GM18861 (cell line): ENCODE data around the gene SYNJ2.

Source experiments
- ATAC-seq: cut with Tn5 transposase; IDR thresholded peaks from one replicate; pipeline ENCODE4 v1.9.1; 2021; ENCODE audit not compliant: unreplicated experiment

SYNJ2 gene

DNA sequence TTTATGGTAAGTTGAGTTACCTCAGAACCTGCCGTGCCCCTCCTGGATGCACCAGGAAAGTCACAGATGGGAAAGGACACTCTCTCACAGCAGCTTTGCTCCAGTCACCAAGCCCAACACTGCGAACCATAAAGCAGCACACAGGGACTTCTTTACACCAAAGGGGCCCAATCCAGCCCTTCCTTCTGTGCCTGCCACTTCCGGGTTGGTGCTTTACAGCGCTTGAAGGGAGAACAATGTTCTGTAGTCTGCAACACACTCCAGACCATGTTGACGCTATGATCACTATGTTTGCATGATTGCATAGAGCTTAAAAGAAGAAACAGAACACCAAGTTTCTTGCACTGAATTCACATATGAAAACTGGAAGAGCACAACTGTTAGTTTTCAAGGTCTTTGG lies 129.3 kb downstream of the SYNJ2 start:
- no peak for ATAC-seq

DNA sequence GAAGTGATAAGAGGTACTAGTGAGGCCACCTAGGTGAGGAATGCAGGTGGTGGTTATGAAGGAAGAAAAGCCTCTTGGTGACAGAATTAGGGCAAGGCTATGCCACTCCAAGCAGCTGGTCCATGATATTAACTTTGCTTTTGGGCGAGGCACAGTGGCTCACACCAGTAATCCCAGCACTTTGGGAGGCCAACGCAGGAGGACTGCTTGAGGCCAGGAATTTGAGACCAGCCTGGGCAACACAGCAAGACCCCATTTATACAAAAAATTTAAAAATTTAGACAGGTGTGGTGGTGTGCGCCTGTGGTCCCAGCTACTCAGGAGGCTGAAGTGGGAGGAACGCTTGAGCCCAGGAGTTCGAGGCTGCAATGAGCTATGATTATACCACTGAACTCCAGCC lies 130.3 kb downstream of the SYNJ2 start:
- no peak for ATAC-seq

DNA sequence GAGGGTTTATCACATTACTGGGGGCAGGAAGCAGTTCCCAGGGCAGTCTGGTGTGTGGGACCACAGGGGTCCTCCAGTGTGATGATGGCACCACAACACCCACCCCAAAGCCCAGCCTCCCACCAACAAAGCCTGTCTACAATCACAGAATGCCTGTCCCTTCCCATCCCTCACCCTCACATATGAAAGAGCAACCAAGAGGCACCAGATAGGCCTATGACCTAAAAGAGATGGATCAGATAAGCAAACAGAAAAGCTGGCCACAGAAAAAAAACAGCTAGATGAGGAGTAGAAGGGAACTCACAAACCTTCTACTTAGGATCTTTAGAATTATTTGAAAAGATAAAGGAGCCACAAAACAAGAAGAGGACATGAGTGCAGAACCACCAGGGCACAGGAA lies 132.1 kb downstream of the SYNJ2 start:
- ATAC-seq, result no peak

DNA sequence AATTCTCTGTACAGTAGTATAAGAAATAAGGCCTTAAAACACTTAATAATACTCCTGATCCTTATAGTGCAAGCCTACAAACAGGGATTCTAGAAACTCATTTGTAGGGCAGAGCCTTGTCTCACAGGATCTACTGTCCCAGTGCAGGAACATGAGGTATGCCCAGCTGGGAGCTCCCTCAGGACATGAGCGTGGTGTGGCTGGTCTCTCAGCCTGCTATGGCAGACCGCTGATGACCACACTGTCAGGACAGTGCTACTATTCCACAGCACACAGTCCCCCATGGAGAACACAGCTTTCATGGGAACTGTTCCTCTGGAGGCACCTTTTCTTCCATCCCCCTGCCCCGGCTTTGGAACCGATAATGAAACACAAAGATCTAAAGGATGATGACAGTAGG lies 133.4 kb downstream of the SYNJ2 start:
- no peak for ATAC-seq

DNA sequence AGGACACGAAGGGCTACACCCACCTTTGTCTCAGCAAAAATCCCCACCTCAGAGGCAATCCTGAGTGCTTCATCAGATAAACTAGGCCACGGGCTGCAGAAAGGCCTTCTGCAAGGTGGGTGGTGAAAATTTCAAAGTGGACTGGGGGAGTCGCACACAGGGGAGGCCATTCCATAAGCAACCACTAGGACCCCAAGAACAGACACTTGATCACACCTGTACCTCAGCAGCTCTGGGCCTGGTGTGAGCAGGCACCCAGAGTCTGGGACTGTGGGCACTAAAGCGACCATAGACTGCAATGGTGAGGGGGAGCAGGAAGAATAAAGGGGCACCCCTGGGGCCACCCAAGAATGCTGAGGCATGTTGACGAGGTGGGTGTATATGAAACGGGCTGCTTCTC lies 133.8 kb downstream of the SYNJ2 start:
- no peak for ATAC-seq

DNA sequence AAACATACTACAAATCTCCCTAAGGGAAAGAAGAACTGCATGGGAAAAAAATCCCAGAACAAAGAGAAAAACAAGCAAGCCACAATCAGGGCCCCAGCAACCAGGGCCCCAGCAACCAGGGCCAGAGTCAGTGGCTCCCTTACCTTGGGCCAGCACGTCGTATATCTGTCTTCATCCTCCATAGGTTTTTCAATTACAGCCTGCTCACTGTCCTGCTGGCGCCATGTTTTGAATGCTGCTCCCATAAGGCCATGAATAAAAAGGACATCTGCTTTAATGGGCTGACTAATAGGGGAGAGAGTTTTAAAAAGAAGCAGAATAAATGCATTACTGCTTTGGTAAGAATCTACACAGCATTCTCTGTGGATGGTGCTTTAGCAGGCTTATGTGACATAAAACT lies 137.2 kb downstream of the SYNJ2 start:
- no peak for ATAC-seq

DNA sequence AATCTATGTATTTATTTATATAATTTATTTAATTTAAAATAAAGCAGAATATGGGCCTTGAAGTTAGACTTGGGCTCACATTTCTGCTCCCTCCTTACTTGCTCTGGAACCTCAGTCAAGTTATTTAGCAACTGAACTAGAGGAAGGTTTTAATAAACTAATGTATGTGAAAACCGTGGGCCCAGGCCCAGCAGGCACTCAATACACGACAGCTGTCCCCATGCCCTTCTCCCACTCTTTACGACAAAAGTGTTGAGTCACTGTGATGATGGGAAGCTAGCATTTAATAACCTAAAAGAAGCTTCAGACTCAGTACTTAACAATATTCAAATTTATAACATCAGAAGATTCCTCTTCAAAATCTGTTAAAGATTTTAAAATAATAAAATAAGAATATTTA lies 139.7 kb downstream of the SYNJ2 start:
- no peak for ATAC-seq

DNA sequence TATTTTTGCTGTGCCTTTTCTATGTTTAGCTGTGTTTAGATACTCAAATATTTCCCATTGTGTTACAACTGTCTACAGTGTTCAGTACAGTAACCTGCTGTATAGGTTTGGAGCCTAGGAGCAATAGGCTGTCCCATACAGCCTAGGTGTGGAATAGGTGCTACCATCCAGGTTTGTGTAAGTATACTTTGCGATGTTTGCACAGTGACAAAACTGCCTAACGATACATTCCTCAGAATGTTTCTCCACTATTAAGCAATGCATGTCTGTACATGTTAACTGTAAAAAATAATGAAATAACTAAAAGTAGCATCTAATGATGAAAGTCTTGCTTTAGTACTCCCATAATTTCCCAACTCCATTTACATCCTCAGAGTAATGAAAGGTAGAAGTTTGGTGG lies 140.4 kb downstream of the SYNJ2 start:
- no peak for ATAC-seq

DNA sequence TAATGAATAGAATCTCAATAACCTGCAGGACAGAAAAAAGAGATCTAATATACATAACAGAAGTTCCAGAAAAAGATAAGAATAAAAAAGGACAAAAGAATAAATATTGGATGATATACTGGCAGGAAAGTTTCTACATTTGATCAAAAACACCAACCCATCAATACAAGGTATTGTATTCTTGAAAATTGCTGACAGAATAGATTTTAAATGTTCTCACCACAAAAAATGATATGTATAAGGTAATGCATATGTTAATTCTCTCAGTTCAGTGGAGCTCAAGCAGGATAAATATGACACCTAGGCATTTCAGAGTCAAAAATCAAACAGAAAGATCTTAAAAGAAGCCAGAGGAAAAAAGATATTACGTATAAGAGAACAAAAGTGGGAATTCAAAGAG lies 142.6 kb downstream of the SYNJ2 start:
- no peak for ATAC-seq

DNA sequence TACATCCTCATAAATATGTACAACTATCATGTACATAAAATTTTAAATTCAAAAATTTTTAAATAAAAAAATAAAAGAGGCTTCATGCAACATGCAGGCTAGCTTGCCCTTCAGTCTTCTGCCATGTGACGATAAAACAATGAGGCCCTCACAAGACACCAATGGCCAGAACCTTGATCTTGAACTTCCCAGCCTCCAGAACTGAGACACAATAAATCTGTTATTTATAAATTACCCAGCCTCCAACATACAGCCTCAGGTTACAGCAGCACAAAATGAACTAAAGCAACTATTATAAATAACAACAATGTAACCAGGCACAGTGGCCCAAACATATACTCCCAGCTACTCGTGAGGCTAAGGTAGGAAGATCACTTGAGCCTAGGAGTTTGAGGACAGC lies 143.6 kb downstream of the SYNJ2 start:
- no peak for ATAC-seq

DNA sequence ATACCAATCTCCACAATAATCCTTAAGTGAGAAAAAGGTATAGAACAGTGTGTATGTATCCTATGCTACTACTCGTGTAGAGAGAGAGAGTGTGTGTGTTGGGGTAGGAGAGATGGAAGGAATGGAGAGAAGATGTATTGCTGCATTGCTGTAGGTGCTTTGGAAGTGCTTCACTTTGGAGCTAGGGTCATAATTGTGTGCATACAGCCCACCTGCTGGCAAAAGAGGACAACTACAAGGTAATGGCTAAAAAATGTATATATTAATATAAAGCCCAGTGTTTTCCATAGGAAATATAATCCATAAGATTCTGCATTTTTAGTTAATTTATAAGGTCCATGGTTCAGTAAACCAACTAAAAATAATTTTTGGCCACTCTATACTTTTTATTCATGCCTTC lies 150.3 kb downstream of the SYNJ2 start:
- ATAC-seq, result no peak

DNA sequence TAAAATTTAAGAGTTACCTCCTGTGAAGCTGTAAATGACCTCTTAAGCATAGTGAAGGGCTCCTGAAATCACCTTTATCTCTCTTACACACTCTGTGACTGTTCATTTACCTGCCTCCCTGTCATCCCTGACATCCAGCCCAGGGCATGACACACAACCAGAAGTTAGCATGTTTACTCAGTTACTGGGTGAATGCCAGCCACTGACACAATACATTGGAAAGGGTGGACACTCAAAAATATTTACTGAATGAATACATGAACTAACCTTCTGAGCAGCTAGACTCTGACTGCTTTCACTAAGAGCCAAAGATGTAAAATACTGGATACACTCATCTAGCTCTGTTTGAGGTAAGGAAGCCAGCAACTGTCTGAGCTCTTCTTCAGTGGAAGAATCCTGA lies 161.1 kb downstream of the SYNJ2 start:
- no peak for ATAC-seq

DNA sequence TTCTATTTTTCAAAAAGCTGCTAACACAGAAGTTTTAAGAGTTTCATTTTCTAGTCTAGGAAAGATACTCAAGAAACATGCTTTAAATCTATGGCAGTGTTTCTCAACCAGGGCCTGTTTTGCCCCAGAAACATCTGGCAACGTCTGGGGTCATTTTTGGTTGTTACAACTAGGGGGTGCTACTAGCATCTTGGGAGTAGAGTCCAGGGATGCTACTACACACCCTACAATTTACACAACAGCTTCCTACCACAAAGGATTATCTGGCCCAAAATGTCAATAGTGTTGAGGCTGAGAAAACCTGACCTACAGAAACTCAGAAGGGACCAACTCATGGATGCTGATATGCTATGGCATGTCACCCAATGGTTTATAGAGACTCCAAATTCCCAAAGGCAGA lies 162.0 kb downstream of the SYNJ2 start:
- ATAC-seq, result no peak
